Body of pancreas (tissue), 4 donors: ENCODE data around the gene LCA5.

Source experiments
- POLR2A ChIP-seq, 3 donors: fragments of 450-650 bp; IDR thresholded peaks; one replicate each; pipeline ENCODE4 v1.6.1; 2016; ENCODE audit warnings: antibody characterized with exemption in 3 of 3, mild to moderate bottlenecking in 2 of 3
- TF ChIP-seq, protein P1 (sequence below), 7 experiments: fragments of 450-650 bp in 4 of 7; fragments of 200-600 bp in 3 of 7; sonication (generic) in 3 of 7; IDR thresholded peaks; one replicate each; pipeline ENCODE4 v1.5.1; 2016 to 2019; ENCODE audit warnings: antibody characterized with exemption in 7 of 7

GRCh38 chr6:79584332-79584731 lies 47.1 kb upstream of the LCA5 start:
- TF ChIP-seq, protein P1, sequence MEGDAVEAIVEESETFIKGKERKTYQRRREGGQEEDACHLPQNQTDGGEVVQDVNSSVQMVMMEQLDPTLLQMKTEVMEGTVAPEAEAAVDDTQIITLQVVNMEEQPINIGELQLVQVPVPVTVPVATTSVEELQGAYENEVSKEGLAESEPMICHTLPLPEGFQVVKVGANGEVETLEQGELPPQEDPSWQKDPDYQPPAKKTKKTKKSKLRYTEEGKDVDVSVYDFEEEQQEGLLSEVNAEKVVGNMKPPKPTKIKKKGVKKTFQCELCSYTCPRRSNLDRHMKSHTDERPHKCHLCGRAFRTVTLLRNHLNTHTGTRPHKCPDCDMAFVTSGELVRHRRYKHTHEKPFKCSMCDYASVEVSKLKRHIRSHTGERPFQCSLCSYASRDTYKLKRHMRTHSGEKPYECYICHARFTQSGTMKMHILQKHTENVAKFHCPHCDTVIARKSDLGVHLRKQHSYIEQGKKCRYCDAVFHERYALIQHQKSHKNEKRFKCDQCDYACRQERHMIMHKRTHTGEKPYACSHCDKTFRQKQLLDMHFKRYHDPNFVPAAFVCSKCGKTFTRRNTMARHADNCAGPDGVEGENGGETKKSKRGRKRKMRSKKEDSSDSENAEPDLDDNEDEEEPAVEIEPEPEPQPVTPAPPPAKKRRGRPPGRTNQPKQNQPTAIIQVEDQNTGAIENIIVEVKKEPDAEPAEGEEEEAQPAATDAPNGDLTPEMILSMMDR (IDR thresholded peaks at IDR 0.05) = no peak
- no peak for TF ChIP-seq POLR2A (IDR thresholded peaks at IDR 0.05)
